Activated CD4-positive, alpha-beta T cell treated with anti-CD3 and anti-CD28 coated beads, Interleukin-2, amount 50 U/mL, for 48 hours (primary cell): ENCODE data around the gene SLC5A11.

Experiments used
- DNase-seq, 2 experiments: peaks; one replicate each; pipeline ENCODE4 v3.0.0-alpha.2; 2020

Gene SLC5A11

GRCh38 chr16:24925163-24925562 lies 79.4 kb downstream of the SLC5A11 start:
- no peak for DNase-seq

- DNase-seq, result no peak
Observed at GRCh38 chr16:24929409-24929808, 83.6 kb downstream of the SLC5A11 start.

DNA sequence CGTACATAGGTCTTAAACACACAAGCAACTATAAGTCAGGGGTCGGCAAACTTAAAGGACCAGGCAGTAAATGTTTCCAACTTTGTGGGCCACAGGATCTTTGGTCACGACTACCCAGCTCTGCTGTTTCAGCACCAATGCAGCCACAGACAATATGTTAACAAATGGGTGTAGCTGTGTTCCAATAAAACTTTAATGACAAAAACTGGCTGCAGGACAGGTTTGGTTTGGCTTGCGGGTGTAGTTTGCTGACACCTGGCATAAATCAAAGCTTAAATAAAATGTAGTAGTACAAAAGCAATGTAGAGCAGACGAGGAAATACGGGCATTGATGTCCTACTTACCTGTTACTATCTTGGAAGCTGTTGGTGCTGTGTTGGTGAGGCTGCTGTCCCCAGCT lies 84.7 kb downstream of the SLC5A11 start:
- no peak for DNase-seq

GRCh38 chr16:24931091-24931490 lies 85.3 kb downstream of the SLC5A11 start:
- DNase-seq, result no peak

DNA sequence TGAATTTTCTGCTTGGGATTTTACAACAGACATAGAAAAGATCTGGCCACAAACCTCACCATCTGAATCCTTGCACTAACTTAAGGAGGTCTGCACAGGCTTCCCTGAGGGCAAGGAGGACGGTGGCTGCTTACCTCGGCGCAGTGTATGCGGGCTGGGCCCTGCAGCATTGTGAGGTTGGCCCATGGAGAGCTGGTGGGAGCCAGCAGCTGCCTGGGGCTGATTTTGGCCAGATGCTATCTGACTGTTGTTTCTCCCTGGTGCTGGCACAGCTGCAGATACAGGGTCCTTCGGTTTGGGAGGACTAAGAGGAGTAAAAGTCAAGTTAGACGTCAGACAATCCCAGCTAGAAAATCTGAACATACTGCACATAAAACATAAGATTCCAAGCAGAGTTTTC lies 89.6 kb downstream of the SLC5A11 start:
- DNase-seq, result no peak

- no peak for DNase-seq
Observed at GRCh38 chr16:24936151-24936550, 90.4 kb downstream of the SLC5A11 start.

- DNase-seq, result no peak
Observed at GRCh38 chr16:24939224-24939623, 93.5 kb downstream of the SLC5A11 start.

GRCh38 chr16:24939738-24940137 lies 94.0 kb downstream of the SLC5A11 start:
- no peak for DNase-seq

GRCh38 chr16:24943471-24943870 lies 97.7 kb downstream of the SLC5A11 start:
- DNase-seq, result no peak

- no peak for DNase-seq
Observed at GRCh38 chr16:24944206-24944605, 98.4 kb downstream of the SLC5A11 start.

DNA sequence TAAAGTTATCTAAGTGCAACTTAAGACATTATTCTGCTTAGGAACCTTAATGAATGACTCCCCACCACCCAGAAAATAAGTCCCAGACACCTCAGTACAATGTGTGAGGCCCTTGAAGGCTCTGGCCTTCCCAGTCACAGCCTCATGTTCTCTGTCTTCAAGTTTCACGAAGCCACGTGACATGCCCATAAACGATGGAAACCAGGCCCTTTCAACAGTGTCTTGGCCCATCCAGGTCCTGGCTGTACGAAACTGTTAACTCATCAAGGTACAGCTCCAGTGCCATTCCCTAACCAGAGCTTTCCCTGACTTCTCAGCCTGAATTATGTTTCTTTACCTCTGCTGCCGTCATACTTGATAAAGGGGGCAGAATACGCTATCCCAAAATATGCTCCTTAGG lies 100.4 kb downstream of the SLC5A11 start:
- DNase-seq, result no peak

- DNase-seq, result no peak
Observed at GRCh38 chr16:24950275-24950674, 104.5 kb downstream of the SLC5A11 start.

GRCh38 chr16:24953306-24953705 lies 107.5 kb downstream of the SLC5A11 start:
- no peak for DNase-seq

GRCh38 chr16:24953721-24954120 lies 108.0 kb downstream of the SLC5A11 start:
- no peak for DNase-seq

DNA sequence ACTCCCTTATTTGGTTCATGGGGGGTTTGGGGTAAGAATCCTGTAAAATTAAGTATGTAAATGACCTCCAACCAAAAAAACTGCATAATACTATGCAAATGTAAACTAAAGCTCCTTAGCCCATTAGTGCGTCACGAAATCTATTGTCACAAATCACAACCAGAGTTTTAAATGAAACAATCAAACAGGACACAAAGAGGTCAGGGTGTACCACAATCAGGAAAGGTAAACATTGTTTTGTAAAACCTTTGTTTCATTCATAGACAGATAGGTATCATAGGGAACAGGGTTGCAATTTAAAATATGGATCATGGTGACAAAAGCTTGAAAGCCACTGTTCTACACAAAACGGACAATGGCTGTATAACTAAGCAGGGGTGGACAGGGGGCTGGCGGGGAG lies 108.4 kb downstream of the SLC5A11 start:
- no peak for DNase-seq

- no peak for DNase-seq
Observed at GRCh38 chr16:24955975-24956731, 110.4 kb downstream of the SLC5A11 start.

DNA sequence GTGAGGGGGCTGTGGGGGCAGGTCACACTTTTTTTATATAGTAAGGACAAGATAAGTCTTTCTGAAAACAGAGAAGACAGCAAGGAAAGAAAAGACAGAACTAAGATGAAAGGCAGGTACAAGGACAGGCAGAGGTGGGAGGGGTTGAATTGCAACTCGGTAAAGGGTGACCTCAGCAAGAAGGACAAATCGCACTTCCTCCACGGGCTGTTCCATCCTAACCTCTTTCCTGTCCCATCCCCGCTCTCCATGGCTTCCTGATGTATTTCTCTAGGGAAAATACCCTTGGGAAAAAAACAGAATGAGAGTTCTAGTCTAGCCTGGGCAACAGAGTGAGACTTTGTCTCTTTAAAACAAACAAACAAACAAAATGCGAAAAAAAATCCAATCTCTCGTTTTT lies 112.1 kb downstream of the SLC5A11 start:
- DNase-seq, result no peak
